H9 (cell line): ENCODE results near the gene ASXL1. TPM values are rescaled to one million over a fixed set of nuclear protein-coding genes. Genes with fewer than 3 reads are reported as not detected.

Source experiments
- DNase-seq: peaks from one replicate; pipeline ENCODE4 v3.0.0-alpha.2; 2017
- H2AFZ ChIP-seq: one replicate; pipeline ENCODE4 v1.6.1; 2013; ENCODE audit warnings: mild to moderate bottlenecking, low read length, control low read depth, moderate library complexity
- H2AK5ac ChIP-seq: 2 replicates; pipeline ENCODE4 v1.6.1; 2013; ENCODE audit warnings: low read length, control low read depth, mixed read lengths; ENCODE audit not compliant: insufficient read length
- H2BK120ac ChIP-seq: one replicate; pipeline ENCODE4 v1.6.1; 2013; ENCODE audit warnings: low read depth, mild to moderate bottlenecking, low read length, control low read depth, inconsistent platforms; ENCODE audit not compliant: poor library complexity, severe bottlenecking
- H2BK12ac ChIP-seq: 2 replicates; pipeline ENCODE4 v1.6.1; 2013; ENCODE audit warnings: low read length, control low read depth, mixed read lengths, low read depth; ENCODE audit not compliant: insufficient read length
- H2BK15ac ChIP-seq: 2 replicates; pipeline ENCODE4 v1.6.1; 2013; ENCODE audit warnings: low read depth, low read length, control low read depth
- H2BK20ac ChIP-seq: one replicate; pipeline ENCODE4 v1.6.1; 2013; ENCODE audit warnings: low read depth, mild to moderate bottlenecking, low read length, control low read depth, inconsistent platforms; ENCODE audit not compliant: poor library complexity, severe bottlenecking
- H2BK5ac ChIP-seq: 2 replicates; pipeline ENCODE4 v1.6.1; 2013; ENCODE audit warnings: low read length, control low read depth, mixed read lengths; ENCODE audit not compliant: insufficient read length
- H3K14ac ChIP-seq: 2 replicates; pipeline ENCODE4 v1.6.1; 2013; ENCODE audit warnings: low read length, control low read depth; ENCODE audit not compliant: insufficient read depth
- H3K18ac ChIP-seq: 2 replicates; pipeline ENCODE4 v1.6.1; 2013; ENCODE audit warnings: low read depth, mild to moderate bottlenecking, mixed read lengths, low read length, control low read depth; ENCODE audit not compliant: insufficient read length
- H3K23ac ChIP-seq: 2 replicates; pipeline ENCODE4 v1.6.1; 2013; ENCODE audit warnings: low read length, control low read depth, mixed read lengths, low read depth; ENCODE audit not compliant: insufficient read length
- H3K23me2 ChIP-seq: 2 replicates; pipeline ENCODE4 v1.6.1; 2013; ENCODE audit warnings: low read depth, mild to moderate bottlenecking, mixed read lengths, low read length, control low read depth; ENCODE audit not compliant: insufficient read length, poor library complexity, severe bottlenecking
- H3K27ac ChIP-seq: 2 replicates; pipeline ENCODE4 v1.5.1; 2013; ENCODE audit warnings: low read length, control low read depth, mixed read lengths, low read depth; ENCODE audit not compliant: insufficient read length
- H3K27me3 ChIP-seq: 2 replicates; pipeline ENCODE4 v1.6.1; 2013; ENCODE audit warnings: low read length, control low read depth, inconsistent platforms; ENCODE audit not compliant: insufficient read depth
- H3K4ac ChIP-seq: 2 replicates; pipeline ENCODE4 v1.6.1; 2013; ENCODE audit warnings: low read depth, mild to moderate bottlenecking, control low read depth, inconsistent platforms, low read length, moderate library complexity
- H3K4me1 ChIP-seq: 2 replicates; pipeline ENCODE4 v1.6.1; 2013; ENCODE audit warnings: low read length, control low read depth, inconsistent platforms; ENCODE audit not compliant: insufficient read depth
- H3K4me2 ChIP-seq: 2 replicates; pipeline ENCODE4 v1.6.1; 2013; ENCODE audit warnings: low read length, control low read depth, mixed read lengths; ENCODE audit not compliant: insufficient read length, insufficient read depth
- H3K56ac ChIP-seq: 2 replicates; pipeline ENCODE4 v1.6.1; 2013; ENCODE audit warnings: low read depth, mild to moderate bottlenecking, mixed read lengths, low read length, control low read depth; ENCODE audit not compliant: insufficient read length
- H3K79me1 ChIP-seq: 2 replicates; pipeline ENCODE4 v1.6.1; 2013; ENCODE audit warnings: low read depth, mild to moderate bottlenecking, moderate library complexity, low read length, control low read depth, inconsistent platforms; ENCODE audit not compliant: insufficient read depth, poor library complexity, severe bottlenecking
- H3K79me2 ChIP-seq: 2 replicates; pipeline ENCODE4 v1.6.1; 2013; ENCODE audit warnings: low read length, control low read depth, inconsistent platforms; ENCODE audit not compliant: insufficient read depth
- H3K9ac ChIP-seq: 2 replicates; pipeline ENCODE4 v1.6.1; 2013; ENCODE audit warnings: low read length, control low read depth, mixed read lengths; ENCODE audit not compliant: insufficient read length; ENCODE audit errors: extremely low read depth
- H3K9me3 ChIP-seq: one replicate; pipeline ENCODE4 v1.6.1; 2013; ENCODE audit warnings: low read depth, low read length, inconsistent platforms; ENCODE audit not compliant: control insufficient read depth
- H3T11ph ChIP-seq: one replicate; pipeline ENCODE4 v1.6.1; 2013; ENCODE audit warnings: mild to moderate bottlenecking, low read length, control low read depth, inconsistent platforms
- H4K20me1 ChIP-seq: one replicate; pipeline ENCODE4 v1.6.1; 2013; ENCODE audit not compliant: control insufficient read depth, insufficient read length, insufficient read depth
- H4K5ac ChIP-seq: 2 replicates; pipeline ENCODE4 v1.6.1; 2013; ENCODE audit warnings: low read depth, mild to moderate bottlenecking, mixed read lengths, low read length, control low read depth; ENCODE audit not compliant: insufficient read length
- H4K8ac ChIP-seq: replicated peaks from 2 replicates; pipeline ENCODE4 v1.6.1; 2013; ENCODE audit warnings: low read length, control low read depth, mixed read lengths, low read depth; ENCODE audit not compliant: insufficient read length
- H4K91ac ChIP-seq: 2 replicates; pipeline ENCODE4 v1.6.1; 2013; ENCODE audit warnings: low read depth, mild to moderate bottlenecking, moderate library complexity, mixed read lengths, low read length, control low read depth; ENCODE audit not compliant: insufficient read length
- H3K27ac Mint-ChIP-seq, 3 experiments: 2 replicates in 2 of 3; 3 replicates in 1 of 3; pipeline ENCODE4 v1.8.0; 2020 to 2021; ENCODE audit warnings: mixed read lengths in 3 of 3, mild to moderate bottlenecking in 1 of 3, moderate library complexity in 1 of 3
- H3K27me3 Mint-ChIP-seq: 2 replicates; pipeline ENCODE4 v1.8.0; 2021; ENCODE audit warnings: low read depth, mild to moderate bottlenecking, moderate library complexity, mixed read lengths
- H3K36me3 Mint-ChIP-seq, 3 experiments: 2 replicates in 2 of 3; 3 replicates in 1 of 3; pipeline ENCODE4 v1.8.0; 2020 to 2021; ENCODE audit warnings: low read depth in 3 of 3, mixed read lengths in 3 of 3; ENCODE audit not compliant: insufficient read depth in 1 of 3
- H3K4me1 Mint-ChIP-seq, 2 experiments: 2 replicates each; pipeline ENCODE4 v1.8.0; 2020; ENCODE audit warnings: mixed read lengths in 2 of 2
- H3K4me3 Mint-ChIP-seq, 2 experiments: 2 replicates in 1 of 2; 3 replicates in 1 of 2; pipeline ENCODE4 v1.8.0; 2020 to 2021; ENCODE audit warnings: mild to moderate bottlenecking in 2 of 2, mixed read lengths in 2 of 2, moderate library complexity in 1 of 2
- H3K9me3 Mint-ChIP-seq, 2 experiments: 2 replicates in 1 of 2; 3 replicates in 1 of 2; pipeline ENCODE4 v1.8.0; 2020; ENCODE audit warnings: mild to moderate bottlenecking in 2 of 2, mixed read lengths in 2 of 2, moderate library complexity in 1 of 2
- WGBS: extraction: QIAGEN DNeasy Blood & Tissue Kit; methylation state at CpG from one replicate; pipeline ENCODE4 v1.1.7; 2013; ENCODE audit warnings: missing lambda C conversion rate, low lambda C conversion rate, mixed read lengths; ENCODE audit not compliant: insufficient read length; ENCODE audit errors: extremely low coverage; 5-methylcytosine and 5-hydroxymethylcytosine counted together
- total RNA-seq: library from RNA; stranded (reverse); gene quantifications from 2 replicates; pipeline ENCODE4 v1.2.1, GENCODE V29; 2021
- TF ChIP-seq, protein P1 (sequence below): fragments of 200-600 bp; sonication (generic); conservative IDR thresholded peaks from 3 replicates; pipeline ENCODE4 v1.8.0; 2021; ENCODE audit warnings: antibody characterized with exemption, mild to moderate bottlenecking

The ASXL1 gene
- total RNA-seq, 1 experiment from 2014 or later = 39.5 TPM

DNA sequence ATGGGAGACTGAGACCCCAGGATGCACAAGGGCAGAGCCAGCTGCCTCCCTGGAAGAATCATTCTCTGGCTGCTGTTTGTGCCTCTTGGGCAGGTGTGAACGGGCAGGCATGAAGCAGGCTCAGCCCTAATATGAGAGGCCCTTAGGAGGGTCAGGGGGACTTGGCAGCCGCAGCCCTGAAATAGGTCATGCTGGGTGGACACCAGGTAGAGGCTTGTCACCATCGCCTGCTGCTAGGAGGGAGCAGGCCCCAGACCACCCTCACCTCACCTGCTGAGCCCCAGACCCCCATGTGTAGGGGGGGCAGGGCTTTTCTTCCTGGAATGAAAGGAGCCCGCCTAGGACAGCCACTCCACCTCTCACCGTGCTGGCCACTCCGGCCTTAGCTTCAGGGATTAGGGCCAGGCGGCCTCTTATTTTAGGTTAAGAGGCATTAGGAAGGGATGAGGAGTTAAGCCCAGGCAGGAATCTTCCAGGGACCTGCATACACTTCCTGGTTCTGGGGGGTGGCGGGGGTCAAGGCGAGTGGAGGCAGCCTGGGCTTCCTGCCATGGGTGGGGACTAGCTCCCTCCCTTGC, 92.4 kb downstream of the ASXL1 start:
- H4K20me1 ChIP-seq = no peaks in the 10 kb centered on the region
- no peak overlapping the region for H2BK20ac ChIP-seq
- no peak overlapping the region for H4K5ac ChIP-seq
- H3K79me2 ChIP-seq = no peaks in the 10 kb centered on the region
- no peak overlapping the region for H3K4me2 ChIP-seq
- no peak overlapping the region for H3K9ac ChIP-seq
- no peak overlapping the region for H2AK5ac ChIP-seq
- H3K23me2 ChIP-seq = no peaks in the 10 kb centered on the region
- no peak overlapping the region for H3K14ac ChIP-seq
- no peak overlapping the region for H3T11ph ChIP-seq
- H3K9me3 ChIP-seq = no peaks in the 10 kb centered on the region
- H3K9me3 Mint-ChIP-seq = no peaks in the 10 kb centered on the region
- no peak overlapping the region; a peak in 1 of 7 replicates for H3K27ac Mint-ChIP-seq
- H2BK5ac ChIP-seq = no peak overlapping the region
- H3K23ac ChIP-seq = no peak overlapping the region
- no peak overlapping the region for H2BK15ac ChIP-seq
- DNase-seq = no peak
- H3K27me3 Mint-ChIP-seq = no peaks in the 10 kb centered on the region
- no peak overlapping the region for H3K18ac ChIP-seq
- H3K27me3 ChIP-seq = no peaks in the 10 kb centered on the region
- no peak overlapping the region for H3K27ac ChIP-seq
- peaks cover under 1 to 1% of the 10 kb centered on the region in 2 experiments; a peak in 3 of 4 replicates for H3K4me1 Mint-ChIP-seq
- H3K56ac ChIP-seq = no peak overlapping the region
- H3K36me3 Mint-ChIP-seq = peaks cover 21 to 77% (median 62%) of the 10 kb centered on the region in 3 experiments
- TF ChIP-seq, protein P1, sequence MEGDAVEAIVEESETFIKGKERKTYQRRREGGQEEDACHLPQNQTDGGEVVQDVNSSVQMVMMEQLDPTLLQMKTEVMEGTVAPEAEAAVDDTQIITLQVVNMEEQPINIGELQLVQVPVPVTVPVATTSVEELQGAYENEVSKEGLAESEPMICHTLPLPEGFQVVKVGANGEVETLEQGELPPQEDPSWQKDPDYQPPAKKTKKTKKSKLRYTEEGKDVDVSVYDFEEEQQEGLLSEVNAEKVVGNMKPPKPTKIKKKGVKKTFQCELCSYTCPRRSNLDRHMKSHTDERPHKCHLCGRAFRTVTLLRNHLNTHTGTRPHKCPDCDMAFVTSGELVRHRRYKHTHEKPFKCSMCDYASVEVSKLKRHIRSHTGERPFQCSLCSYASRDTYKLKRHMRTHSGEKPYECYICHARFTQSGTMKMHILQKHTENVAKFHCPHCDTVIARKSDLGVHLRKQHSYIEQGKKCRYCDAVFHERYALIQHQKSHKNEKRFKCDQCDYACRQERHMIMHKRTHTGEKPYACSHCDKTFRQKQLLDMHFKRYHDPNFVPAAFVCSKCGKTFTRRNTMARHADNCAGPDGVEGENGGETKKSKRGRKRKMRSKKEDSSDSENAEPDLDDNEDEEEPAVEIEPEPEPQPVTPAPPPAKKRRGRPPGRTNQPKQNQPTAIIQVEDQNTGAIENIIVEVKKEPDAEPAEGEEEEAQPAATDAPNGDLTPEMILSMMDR = no peak
- H4K8ac ChIP-seq = no peak overlapping the region
- no CpG with 5 or more reads among the region's 9 CpGs for WGBS
- no peaks in the 10 kb centered on the region for H3K79me1 ChIP-seq
- no peak overlapping the region for H3K4ac ChIP-seq
- no peaks in the 10 kb centered on the region for H3K4me1 ChIP-seq
- H3K4me3 Mint-ChIP-seq = no peak overlapping the region
- no peak overlapping the region for H2BK12ac ChIP-seq
- no peak overlapping the region for H2BK120ac ChIP-seq
- H4K91ac ChIP-seq = no peak overlapping the region
- no peak overlapping the region for H2AFZ ChIP-seq
